Vagina (tissue), 2 donors: Measurements from ENCODE around the gene MSLN.

ENCODE experiments used
- POLR2A ChIP-seq, 2 donors: fragments of 450-650 bp; IDR thresholded peaks; one replicate each; pipeline ENCODE4 v1.6.1; 2017; ENCODE audit warnings: antibody characterized with exemption in 2 of 2, mild to moderate bottlenecking in 2 of 2, moderate library complexity in 2 of 2
- TF ChIP-seq, protein P1 (sequence below), 3 experiments: fragments of 450-650 bp in 2 of 3; fragments of 200-600 bp in 1 of 3; sonication (generic) in 1 of 3; IDR thresholded peaks; one replicate each; pipeline ENCODE4 v1.5.1; 2017 to 2019; ENCODE audit warnings: antibody characterized with exemption in 3 of 3, mild to moderate bottlenecking in 2 of 3, moderate library complexity in 2 of 3

DNA sequence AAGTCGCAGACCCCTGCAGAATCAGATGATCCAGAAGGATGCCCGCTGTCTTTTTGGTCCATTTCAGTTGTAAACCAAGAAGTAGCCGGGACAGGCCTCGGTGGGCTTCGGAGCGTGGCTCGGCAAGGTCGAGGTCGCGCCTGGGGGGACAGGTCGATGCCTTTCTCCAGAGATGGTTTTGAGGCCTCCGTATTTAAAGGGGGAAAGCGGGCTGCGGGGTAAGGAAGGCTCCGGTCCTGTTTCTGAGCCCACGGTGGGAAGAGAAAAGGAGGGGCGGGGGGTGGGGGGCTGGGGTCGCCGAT lies 47.5 kb downstream of the MSLN start:
- TF ChIP-seq, protein P1, sequence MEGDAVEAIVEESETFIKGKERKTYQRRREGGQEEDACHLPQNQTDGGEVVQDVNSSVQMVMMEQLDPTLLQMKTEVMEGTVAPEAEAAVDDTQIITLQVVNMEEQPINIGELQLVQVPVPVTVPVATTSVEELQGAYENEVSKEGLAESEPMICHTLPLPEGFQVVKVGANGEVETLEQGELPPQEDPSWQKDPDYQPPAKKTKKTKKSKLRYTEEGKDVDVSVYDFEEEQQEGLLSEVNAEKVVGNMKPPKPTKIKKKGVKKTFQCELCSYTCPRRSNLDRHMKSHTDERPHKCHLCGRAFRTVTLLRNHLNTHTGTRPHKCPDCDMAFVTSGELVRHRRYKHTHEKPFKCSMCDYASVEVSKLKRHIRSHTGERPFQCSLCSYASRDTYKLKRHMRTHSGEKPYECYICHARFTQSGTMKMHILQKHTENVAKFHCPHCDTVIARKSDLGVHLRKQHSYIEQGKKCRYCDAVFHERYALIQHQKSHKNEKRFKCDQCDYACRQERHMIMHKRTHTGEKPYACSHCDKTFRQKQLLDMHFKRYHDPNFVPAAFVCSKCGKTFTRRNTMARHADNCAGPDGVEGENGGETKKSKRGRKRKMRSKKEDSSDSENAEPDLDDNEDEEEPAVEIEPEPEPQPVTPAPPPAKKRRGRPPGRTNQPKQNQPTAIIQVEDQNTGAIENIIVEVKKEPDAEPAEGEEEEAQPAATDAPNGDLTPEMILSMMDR (IDR thresholded peaks at IDR 0.05) = no peak
- TF ChIP-seq POLR2A (IDR thresholded peaks at IDR 0.05) = no peak
